A673 (cell line): ENCODE data around the gene ATP13A4. TPM values are rescaled to one million over a fixed set of nuclear protein-coding genes. Genes with fewer than 3 reads are reported as not detected.

Source experiments
- BruUV-seq: library from RNA; stranded (reverse); fragments of 400-500 nt; replicated peaks from 2 replicates; lab custom pipeline; 2021; lab: Mats Ljungman, UMichigan
- CTCF ChIA-PET: fragments of 300-600 bp; sonication (Branson Sonifier 250); formaldehyde crosslinking; loops from one replicate; lab custom pipeline; 2022; ENCODE audit warnings: antibody characterized with exemption; lab: Charles Lee
- POLR2A ChIA-PET: fragments of 300-600 bp; sonication (Branson Sonifier 250); formaldehyde crosslinking; loops from one replicate; lab custom pipeline; 2022; ENCODE audit warnings: antibody characterized with exemption; ENCODE audit not compliant: low non-redundant PET; lab: Charles Lee
- DNase-seq: peaks from one replicate; pipeline ENCODE4 v3.0.0-alpha.2; 2015; ENCODE audit warnings: low spot score
- H3K27ac ChIP-seq: fragments of 200-600 bp; sonication (generic); 2 replicates; pipeline ENCODE4 v1.5.1; 2016; ENCODE audit warnings: mixed run types, low read depth, mild to moderate bottlenecking, mixed read lengths, antibody characterized with exemption, low read length; ENCODE audit not compliant: poor library complexity, severe bottlenecking
- H3K27me3 ChIP-seq: fragments of 200-600 bp; sonication (generic); replicated peaks from 2 replicates; pipeline ENCODE4 v1.6.1; 2017; ENCODE audit warnings: mixed run types, low read depth, mild to moderate bottlenecking, mixed read lengths, antibody characterized with exemption, low read length; ENCODE audit not compliant: insufficient read depth, poor library complexity
- H3K36me3 ChIP-seq: fragments of 200-600 bp; sonication (generic); 2 replicates; pipeline ENCODE4 v1.6.1; 2016; ENCODE audit warnings: mixed run types, mild to moderate bottlenecking, mixed read lengths, antibody characterized with exemption, low read length; ENCODE audit not compliant: insufficient read depth, poor library complexity, severe bottlenecking
- H3K4me1 ChIP-seq: fragments of 200-600 bp; sonication (generic); 2 replicates; pipeline ENCODE4 v1.6.1; 2017; ENCODE audit warnings: mixed run types, mild to moderate bottlenecking, mixed read lengths, antibody characterized with exemption, low read length; ENCODE audit not compliant: insufficient read depth, poor library complexity, severe bottlenecking
- H3K4me3 ChIP-seq: fragments of 200-600 bp; sonication (generic); 2 replicates; pipeline ENCODE4 v1.5.1; 2016; ENCODE audit warnings: low read depth, mixed run types, mild to moderate bottlenecking, mixed read lengths, low read length; ENCODE audit not compliant: poor library complexity, severe bottlenecking
- H3K9me3 ChIP-seq: fragments of 200-600 bp; sonication (generic); 2 replicates; pipeline ENCODE4 v1.6.1; 2016; ENCODE audit warnings: mixed run types, low read depth, mild to moderate bottlenecking, mixed read lengths, antibody characterized with exemption, low read length; ENCODE audit not compliant: poor library complexity, severe bottlenecking
- EZH2 ChIP-seq: fragments of 200-600 bp; sonication (generic); IDR thresholded peaks from 2 replicates; pipeline ENCODE4 v1.6.1; 2017; ENCODE audit warnings: borderline replicate concordance, low read depth, mild to moderate bottlenecking, mixed read lengths, antibody characterized with exemption, low read length; ENCODE audit not compliant: poor library complexity, severe bottlenecking
- intact Hi-C: fragments of 100-400 bp; cut with micrococcal nuclease; formaldehyde crosslinking; loops from one replicate; pipeline ENCODE4 v1.10.0; 2022; ENCODE audit not compliant: unreplicated experiment
- total RNA-seq: library from RNA; stranded (reverse); gene quantifications from 2 replicates; pipeline ENCODE4 v1.2.3, GENCODE V29; 2021
- TF ChIP-seq, protein P1 (sequence below): fragments of 300-800, 200-600 bp; sonication (generic); conservative IDR thresholded peaks from 2 replicates; pipeline ENCODE4 v1.5.1; 2017; ENCODE audit warnings: low read depth, mild to moderate bottlenecking, antibody characterized with exemption, low read length, moderate library complexity, mixed read lengths

The ATP13A4 gene
- total RNA-seq, 1 experiment from 2014 or later = not detected

GRCh38 chr3:193377591-193377990 lies 177.1 kb downstream of the ATP13A4 start:
- intact Hi-C loops = no loop called here

GRCh38 chr3:193375614-193376013 lies 179.1 kb downstream of the ATP13A4 start:
- H3K4me1 ChIP-seq = no peaks in the 10 kb centered on the region
- intact Hi-C loops = no loop called here
- no peaks in the 10 kb centered on the region for H3K36me3 ChIP-seq
- H3K4me3 ChIP-seq = no peak overlapping the region
- CTCF ChIA-PET = no interaction called here
- POLR2A ChIA-PET = no interaction called here
- no peak overlapping the region for H3K27ac ChIP-seq
- H3K27me3 ChIP-seq = no peaks in the 10 kb centered on the region
- H3K9me3 ChIP-seq = no peaks in the 10 kb centered on the region
- no peak for DNase-seq
- BruUV-seq = no TSS peak
- no peak for TF ChIP-seq EZH2
- TF ChIP-seq, protein P1, sequence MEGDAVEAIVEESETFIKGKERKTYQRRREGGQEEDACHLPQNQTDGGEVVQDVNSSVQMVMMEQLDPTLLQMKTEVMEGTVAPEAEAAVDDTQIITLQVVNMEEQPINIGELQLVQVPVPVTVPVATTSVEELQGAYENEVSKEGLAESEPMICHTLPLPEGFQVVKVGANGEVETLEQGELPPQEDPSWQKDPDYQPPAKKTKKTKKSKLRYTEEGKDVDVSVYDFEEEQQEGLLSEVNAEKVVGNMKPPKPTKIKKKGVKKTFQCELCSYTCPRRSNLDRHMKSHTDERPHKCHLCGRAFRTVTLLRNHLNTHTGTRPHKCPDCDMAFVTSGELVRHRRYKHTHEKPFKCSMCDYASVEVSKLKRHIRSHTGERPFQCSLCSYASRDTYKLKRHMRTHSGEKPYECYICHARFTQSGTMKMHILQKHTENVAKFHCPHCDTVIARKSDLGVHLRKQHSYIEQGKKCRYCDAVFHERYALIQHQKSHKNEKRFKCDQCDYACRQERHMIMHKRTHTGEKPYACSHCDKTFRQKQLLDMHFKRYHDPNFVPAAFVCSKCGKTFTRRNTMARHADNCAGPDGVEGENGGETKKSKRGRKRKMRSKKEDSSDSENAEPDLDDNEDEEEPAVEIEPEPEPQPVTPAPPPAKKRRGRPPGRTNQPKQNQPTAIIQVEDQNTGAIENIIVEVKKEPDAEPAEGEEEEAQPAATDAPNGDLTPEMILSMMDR = no peak

More at GRCh38 chr3:193377591-193377990, 177.1 kb downstream of the ATP13A4 start:
- ChIA-PET POLR2A (no interaction called here), CTCF (no interaction called here)
- no peaks in the 10 kb centered on the region for H3K27me3 ChIP-seq
- H3K4me1 ChIP-seq = no peaks in the 10 kb centered on the region
- no peak for DNase-seq
- H3K27ac ChIP-seq = no peak overlapping the region
- H3K36me3 ChIP-seq = no peaks in the 10 kb centered on the region
- H3K9me3 ChIP-seq = no peaks in the 10 kb centered on the region
- H3K4me3 ChIP-seq = no peak overlapping the region
- TF ChIP-seq EZH2 = no peak
- TF ChIP-seq, protein P1 = no peak
- BruUV-seq = no TSS peak

GRCh38 chr3:193372783-193373182 lies 181.9 kb downstream of the ATP13A4 start:
- no peak overlapping the region for H3K4me3 ChIP-seq
- no TSS peak for BruUV-seq
- DNase-seq = no peak
- H3K4me1 ChIP-seq = no peaks in the 10 kb centered on the region
- no peaks in the 10 kb centered on the region for H3K9me3 ChIP-seq
- no peaks in the 10 kb centered on the region for H3K27me3 ChIP-seq
- CTCF ChIA-PET = no interaction called here
- TF ChIP-seq, protein P1 = no peak
- TF ChIP-seq EZH2 = no peak
- H3K36me3 ChIP-seq = no peaks in the 10 kb centered on the region
- intact Hi-C loops = no loop called here
- POLR2A ChIA-PET = no interaction called here
- no peak overlapping the region for H3K27ac ChIP-seq
